Measurements from ENCODE around the gene PPP2R1A. TPM values are rescaled to one million over a fixed set of nuclear protein-coding genes. Genes with fewer than 3 reads are reported as not detected.

PPP2R1A gene
- total and polyA plus RNA-seq, 2 donors (not counting 3 experiments of a cell fraction or from before 2014, with no cell fraction given): 221 to 253 TPM

DNA sequence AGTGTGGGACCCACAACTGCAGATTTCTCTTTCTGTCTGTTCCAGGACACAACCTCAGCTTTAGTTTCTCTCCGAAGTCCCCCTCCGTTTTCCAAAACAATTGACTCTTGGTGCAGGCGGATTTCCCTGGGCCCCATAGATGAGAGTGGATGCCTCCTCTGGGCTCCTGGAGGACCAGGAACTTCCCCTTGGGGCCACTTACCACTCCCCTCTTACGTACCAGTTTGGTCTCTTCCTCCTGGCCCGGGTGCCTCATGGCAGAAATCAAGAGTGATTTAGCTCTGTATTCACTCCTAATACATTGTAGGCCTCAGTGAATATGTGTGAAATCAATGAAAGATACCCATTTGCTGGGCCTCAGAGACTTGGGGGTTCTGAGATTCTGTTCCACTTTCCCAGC is 34.4 kb downstream of the PPP2R1A start:
- Histone ChIP-seq H3K4me1 (ENCODE audit: control insufficient read depth, extremely low read depth, insufficient read depth, low read length) (no peaks in the 10 kb centered on the region), H3K4me3 (replicated peaks in 1 of 3; ENCODE audit: insufficient read depth in 1 of 3, low read depth in 1 of 3, low read length in 3 of 3) (no peak overlapping the region), H3K27me3 (ENCODE audit: control insufficient read depth in 2 of 2, insufficient read depth in 2 of 2, low read length in 2 of 2) (no peaks in the 10 kb centered on the region), H3K4me2 (ENCODE audit: insufficient read depth, low read length) (no peak overlapping the region), H3K9me3 (replicated peaks; ENCODE audit: control insufficient read depth, insufficient read depth, low read length) (no peaks in the 10 kb centered on the region), H3K79me2 (ENCODE audit: control insufficient read depth, insufficient read depth, low read length) (no peaks in the 10 kb centered on the region), H3K9ac (replicated peaks; ENCODE audit: extremely low read depth, insufficient read depth, low read length) (no peak overlapping the region), H3K27ac (ENCODE audit: insufficient read depth, low read depth, low read length) (no peak overlapping the region), H2AFZ (ENCODE audit: low read depth, low read length) (no peak overlapping the region), H3K36me3 (ENCODE audit: control insufficient read depth in 2 of 2, extremely low read depth in 1 of 2, insufficient read depth in 2 of 2, low read length in 2 of 2) (peaks cover 34 to 59% of the 10 kb centered on the region in 2 experiments), H3K9me1 (replicated peaks; ENCODE audit: control insufficient read depth, extremely low read depth, insufficient read depth, low read length) (no peaks in the 10 kb centered on the region), H4K20me1 (replicated peaks; ENCODE audit: control insufficient read depth, extremely low read depth, insufficient read depth, low read length) (no peaks in the 10 kb centered on the region)
- dilution Hi-C loops (cut with MboI; ENCODE audit: extremely low pct_ligation_motif_present, low sequenced_read_pairs): no loop called here
- no peak for TF ChIP-seq JUN (IDR thresholded peaks at IDR 0.05; ENCODE audit: borderline replicate concordance, insufficient read depth, insufficient read length, low read depth)
- no peak for TF ChIP-seq GATA2 (IDR thresholded peaks at IDR 0.05; ENCODE audit: insufficient read depth, insufficient read length, low read depth, low read length)
- TF ChIP-seq EZH2 (IDR thresholded peaks at IDR 0.05; ENCODE audit: borderline replicate concordance, low read depth, low read length, severe bottlenecking): no peak
- no peak for TF ChIP-seq MAX (IDR thresholded peaks at IDR 0.05; ENCODE audit: insufficient read depth, insufficient read length)
- TF ChIP-seq CTCF (IDR thresholded peaks at IDR 0.05; ENCODE audit: extremely low read depth in 1 of 2, insufficient read depth in 1 of 2, low read depth in 1 of 2, low read length in 2 of 2): no peak
- TF ChIP-seq MYC (IDR thresholded peaks at IDR 0.05; ENCODE audit: low read depth, low read length): no peak
- no peak for TF ChIP-seq FOS (IDR thresholded peaks at IDR 0.05; ENCODE audit: borderline replicate concordance, insufficient read depth, low read length)
- TF ChIP-seq POLR2AphosphoS5 (IDR thresholded peaks at IDR 0.05; ENCODE audit: insufficient read depth, low read depth, low read length): no peak
- no peak for TF ChIP-seq POLR2A (IDR thresholded peaks at IDR 0.05; ENCODE audit: low read depth, low read length)
- CTCF ChIA-PET: interaction anchor here (0.6 kb wide), 1 partner anchor 45 kb away, joined by 3 read pairs; no protein-coding TSS in a partner anchor
- no peak for DNase-seq (ENCODE audit: low read depth, low spot score)
- no TSS peak for BruUV-seq (replicated peaks)
- no peak for FAIRE-seq
- POLR2A ChIA-PET: no interaction called here
- intact Hi-C loops (cut with micrococcal nuclease): no loop called here
